22Rv1 (cell line): ENCODE data around the gene NRP2.

Experiments
- H3K27ac ChIP-seq: fragments of 450-650 bp; 2 replicates; pipeline ENCODE4 v1.5.1; 2017
- CTCF ChIP-seq: fragments of 450-650 bp; IDR thresholded peaks from 2 replicates; pipeline ENCODE4 v1.5.1; 2017; ENCODE audit warnings: mild to moderate bottlenecking
- ZFX ChIP-seq: fragments of 450-650 bp; IDR thresholded peaks from 2 replicates; pipeline ENCODE4 v1.6.1; 2017; ENCODE audit warnings: antibody characterized with exemption, borderline replicate concordance

The NRP2 gene

GRCh38 chr2:205682971-205683501, 735 bp downstream of the NRP2 start:
- H3K27ac ChIP-seq: no peak overlapping the region
- no peak for TF ChIP-seq CTCF
- no peak for TF ChIP-seq ZFX

- no peak for TF ChIP-seq CTCF
- TF ChIP-seq ZFX: no peak
- H3K27ac ChIP-seq: no peak overlapping the region
These were observed 1.4 kb downstream of the NRP2 start for GRCh38 chr2:205683502-205684367.

GRCh38 chr2:205684871-205685313, 2.6 kb downstream of the NRP2 start:
- TF ChIP-seq CTCF: no peak
- TF ChIP-seq ZFX: no peak
- no peak overlapping the region for H3K27ac ChIP-seq

GRCh38 chr2:205685314-205686055, 3.2 kb downstream of the NRP2 start:
- no peak overlapping the region for H3K27ac ChIP-seq
- TF ChIP-seq CTCF: no peak
- no peak for TF ChIP-seq ZFX

- H3K27ac ChIP-seq: no peak overlapping the region
- TF ChIP-seq ZFX: no peak
- TF ChIP-seq CTCF: no peak
These were observed 3.9 kb downstream of the NRP2 start for GRCh38 chr2:205686056-205686782.

- TF ChIP-seq CTCF (no peak), ZFX (no peak)
- no peak overlapping the region for H3K27ac ChIP-seq
These were observed 4.7 kb downstream of the NRP2 start for GRCh38 chr2:205686783-205687640.
